ENCODE data around the gene GALNT2.

GRCh38 chr1:230052018-230052417 lies 15.0 kb upstream of the GALNT2 start:
- TF ChIP-seq CTCF (IDR thresholded peaks at IDR 0.05) (no peak), POLR2A (IDR thresholded peaks at IDR 0.05) (no peak), EP300 (IDR thresholded peaks at IDR 0.05) (no peak)

Measured in ovary (tissue), 3 donors.